AG09319 (cell line): ENCODE results near the gene ANKMY2.

Source experiments
- DNase-seq: peaks from one replicate; pipeline ENCODE4 v3.0.0-alpha.2; 2010; ENCODE audit warnings: low read depth; ENCODE audit errors: extremely low read depth
- CTCF ChIP-seq: IDR thresholded peaks from 2 replicates; pipeline ENCODE4 v1.5.1; 2011; ENCODE audit warnings: low read depth, mild to moderate bottlenecking, inconsistent platforms, low read length, moderate library complexity

ANKMY2 gene

GRCh38 chr7:16636555-16637101 is 8.9 kb downstream of the ANKMY2 start:
- TF ChIP-seq CTCF = no peak
- peak; percentile 86 for DNase-seq

GRCh38 chr7:16634271-16634738 is 11.2 kb downstream of the ANKMY2 start:
- no peak for DNase-seq
- TF ChIP-seq CTCF = no peak

- DNase-seq = no peak
- TF ChIP-seq CTCF = no peak
Measured at GRCh38 chr7:16630654-16631053, 14.9 kb downstream of the ANKMY2 start.

GRCh38 chr7:16627236-16627635 is 18.3 kb downstream of the ANKMY2 start:
- DNase-seq = no peak
- no peak for TF ChIP-seq CTCF

- no peak for DNase-seq
- no peak for TF ChIP-seq CTCF
Measured at GRCh38 chr7:16626388-16626787, 19.2 kb downstream of the ANKMY2 start.

GRCh38 chr7:16619979-16620408 is 25.6 kb downstream of the ANKMY2 start:
- DNase-seq = no peak
- TF ChIP-seq CTCF = no peak

GRCh38 chr7:16616542-16616941 is 29.0 kb downstream of the ANKMY2 start:
- no peak for TF ChIP-seq CTCF
- no peak for DNase-seq
